Stimulated activated CD8-positive, alpha-beta memory T cell treated with anti-CD3 and anti-CD28 coated beads, Interleukin-12 subunit alpha, Interleukin-12 subunit beta, amount 100 ng/mL, for 24 hours (primary cell): ENCODE results near the gene TEKT4.
"Not testable (repeated sequence)": the region's sequence is repeated elsewhere in the genome, so short reads cannot be mapped to it uniquely, and the experiment has no call there.

Experiments
- DNase-seq: peaks from one replicate; pipeline ENCODE4 v3.0.0-alpha.2; 2020; ENCODE audit errors: extremely low read depth

The TEKT4 gene, protein sequence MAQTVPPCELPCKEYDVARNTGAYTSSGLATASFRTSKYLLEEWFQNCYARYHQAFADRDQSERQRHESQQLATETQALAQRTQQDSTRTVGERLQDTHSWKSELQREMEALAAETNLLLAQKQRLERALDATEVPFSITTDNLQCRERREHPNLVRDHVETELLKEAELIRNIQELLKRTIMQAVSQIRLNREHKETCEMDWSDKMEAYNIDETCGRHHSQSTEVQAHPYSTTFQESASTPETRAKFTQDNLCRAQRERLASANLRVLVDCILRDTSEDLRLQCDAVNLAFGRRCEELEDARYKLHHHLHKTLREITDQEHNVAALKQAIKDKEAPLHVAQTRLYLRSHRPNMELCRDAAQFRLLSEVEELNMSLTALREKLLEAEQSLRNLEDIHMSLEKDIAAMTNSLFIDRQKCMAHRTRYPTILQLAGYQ

DNA sequence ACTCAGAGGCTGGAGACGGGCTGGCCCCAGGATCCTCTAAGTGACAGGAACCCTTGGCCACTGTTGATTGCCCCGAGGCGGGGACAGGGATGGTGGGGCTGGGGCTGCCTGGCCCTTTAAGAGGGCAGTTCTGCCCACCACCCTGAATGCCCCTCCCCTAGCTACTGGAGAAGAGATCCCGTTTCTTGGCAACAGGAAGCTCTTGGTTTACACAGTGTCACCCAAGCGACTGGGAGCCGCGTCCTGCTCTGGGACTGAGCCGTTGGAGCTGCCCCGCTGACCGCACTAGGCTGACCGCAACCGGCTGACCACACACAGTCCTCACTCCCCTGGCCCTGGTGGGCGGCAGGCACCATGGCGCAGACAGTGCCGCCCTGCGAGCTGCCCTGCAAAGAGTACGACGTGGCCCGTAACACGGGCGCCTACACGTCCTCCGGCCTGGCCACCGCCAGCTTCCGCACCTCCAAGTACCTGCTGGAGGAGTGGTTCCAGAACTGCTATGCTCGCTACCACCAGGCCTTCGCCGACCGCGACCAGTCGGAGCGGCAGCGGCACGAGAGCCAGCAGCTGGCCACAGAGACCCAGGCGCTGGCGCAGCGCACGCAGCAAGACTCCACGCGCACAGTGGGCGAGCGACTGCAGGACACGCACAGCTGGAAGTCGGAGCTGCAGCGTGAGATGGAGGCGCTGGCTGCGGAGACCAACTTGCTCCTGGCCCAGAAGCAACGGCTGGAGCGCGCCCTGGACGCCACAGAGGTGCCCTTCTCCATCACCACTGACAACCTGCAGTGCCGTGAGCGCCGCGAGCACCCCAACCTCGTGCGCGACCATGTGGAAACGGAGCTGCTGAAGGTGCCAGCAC is at the start of gene TEKT4:
TSS of gene TEKT4 (plus strand) at position 205 of the 862 bp plus-strand sequence. CDS start at position 355, 150 bp downstream.
- no peak for DNase-seq

DNA sequence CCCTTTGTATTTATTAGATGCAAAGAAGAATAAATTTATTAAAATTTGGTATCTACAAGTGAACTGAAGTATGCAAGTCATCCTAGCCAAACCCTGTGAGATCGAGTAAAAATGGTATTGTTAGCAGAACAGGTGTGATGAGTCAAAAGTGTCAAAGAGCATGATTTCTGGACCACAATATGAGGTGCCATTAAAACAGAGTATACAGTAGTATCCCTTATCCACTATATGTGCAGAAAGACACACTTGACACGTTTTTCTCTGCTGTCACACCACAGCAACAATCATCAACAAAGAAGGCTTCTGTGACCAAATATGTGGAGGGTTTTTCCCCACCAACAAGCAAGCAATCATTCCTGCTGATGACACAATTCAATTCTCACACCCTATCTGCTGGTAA is 32.0 kb upstream of the TEKT4 start:
- DNase-seq, result not testable (repeated sequence)

DNA sequence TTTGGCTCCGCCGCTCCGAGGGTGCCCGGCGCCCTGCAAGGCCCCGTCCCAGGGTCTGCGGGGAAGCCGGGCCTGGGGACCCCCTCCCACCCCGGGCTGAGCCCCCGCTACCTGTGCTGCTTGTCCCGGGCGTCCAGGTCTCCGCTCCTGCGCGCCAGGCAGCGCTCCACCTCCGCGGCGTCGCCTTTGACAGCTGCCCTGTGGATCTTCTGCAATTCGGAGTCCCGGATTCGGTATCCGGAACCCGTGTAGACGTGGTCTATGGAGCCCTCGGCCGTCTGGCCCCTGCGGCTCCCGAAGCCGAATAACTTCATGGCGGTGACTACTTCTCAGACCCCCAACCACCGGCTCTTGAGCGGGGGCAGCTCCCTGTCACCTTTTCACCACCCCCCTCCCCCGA is 14.4 kb upstream of the TEKT4 start:
- DNase-seq, result not testable (repeated sequence)

DNA sequence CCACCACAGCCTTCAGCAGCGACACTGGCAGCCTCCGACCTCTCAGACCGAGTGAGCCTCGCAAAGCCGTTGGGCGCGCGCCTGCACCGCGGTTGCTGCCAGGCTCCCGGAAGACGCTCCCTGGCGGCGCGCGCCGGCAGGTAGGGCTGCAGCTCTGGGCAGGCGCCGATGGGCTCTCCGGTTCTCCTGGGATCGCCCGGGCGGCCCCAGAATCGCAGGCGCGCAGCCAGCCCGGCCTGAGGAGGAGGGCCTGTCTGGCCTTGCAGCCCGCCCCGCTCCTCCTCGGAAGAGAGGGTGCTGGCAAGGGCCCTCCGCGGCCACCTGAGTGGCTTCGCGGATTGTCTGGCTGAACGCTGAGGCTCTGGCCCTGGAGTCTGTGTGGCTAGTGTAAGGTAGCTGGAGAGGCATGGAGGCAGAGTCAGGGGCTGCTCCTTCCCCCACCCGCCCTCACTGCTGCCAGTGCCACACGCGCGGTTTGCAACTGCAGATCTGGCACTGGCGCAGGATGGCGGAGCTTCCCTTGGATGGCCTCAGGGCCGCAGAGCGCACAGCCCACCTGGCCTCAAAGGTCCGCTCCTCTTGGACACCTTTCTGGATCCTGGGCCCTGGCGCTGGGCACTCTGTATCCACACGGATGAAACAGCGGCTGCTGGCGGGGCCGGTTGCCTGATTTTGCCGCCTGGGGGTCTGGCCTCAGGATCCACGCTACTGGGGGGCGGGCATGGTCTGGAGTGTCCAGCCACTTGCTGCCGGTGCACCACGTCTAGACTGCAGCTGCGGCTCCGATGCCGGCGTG is 13.7 kb upstream of the TEKT4 start:
- DNase-seq, result not testable (repeated sequence)

DNA sequence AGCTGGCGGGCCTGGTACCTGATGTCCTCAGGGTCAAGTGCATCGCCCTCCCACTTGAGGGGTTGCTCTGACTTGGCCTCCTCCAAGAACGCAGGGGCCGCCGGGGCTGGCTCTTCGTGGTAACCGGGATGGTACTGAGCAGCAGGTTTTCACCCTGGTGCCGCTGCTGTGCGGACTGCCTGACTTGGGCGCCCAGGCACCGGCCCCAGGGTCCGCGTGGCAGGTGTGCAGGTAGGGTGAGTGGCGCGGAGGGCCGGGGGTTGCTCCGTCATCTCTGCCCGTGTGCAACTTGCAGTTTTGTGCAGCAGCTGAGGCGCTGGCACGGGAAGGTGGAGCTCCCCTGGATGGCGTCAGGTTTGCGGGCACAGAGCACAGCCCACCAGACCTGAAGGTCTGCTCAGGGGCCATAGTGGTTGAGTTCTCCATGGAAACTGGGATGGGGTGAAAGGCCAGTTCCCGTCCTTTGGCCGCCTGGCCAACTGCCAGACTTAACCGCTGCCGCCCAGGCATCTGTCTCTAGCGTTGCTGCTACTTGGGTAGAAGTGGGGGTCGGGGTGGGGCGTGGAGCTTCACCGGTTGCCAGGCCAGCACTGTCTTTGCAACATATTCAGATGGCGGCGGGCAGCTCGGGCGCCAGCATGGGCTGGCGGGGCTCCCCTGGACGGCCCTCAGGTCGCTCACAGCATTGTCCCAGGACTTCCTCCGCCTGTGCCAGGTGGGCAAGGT is 12.9 kb upstream of the TEKT4 start:
- not testable (repeated sequence) for DNase-seq

DNA sequence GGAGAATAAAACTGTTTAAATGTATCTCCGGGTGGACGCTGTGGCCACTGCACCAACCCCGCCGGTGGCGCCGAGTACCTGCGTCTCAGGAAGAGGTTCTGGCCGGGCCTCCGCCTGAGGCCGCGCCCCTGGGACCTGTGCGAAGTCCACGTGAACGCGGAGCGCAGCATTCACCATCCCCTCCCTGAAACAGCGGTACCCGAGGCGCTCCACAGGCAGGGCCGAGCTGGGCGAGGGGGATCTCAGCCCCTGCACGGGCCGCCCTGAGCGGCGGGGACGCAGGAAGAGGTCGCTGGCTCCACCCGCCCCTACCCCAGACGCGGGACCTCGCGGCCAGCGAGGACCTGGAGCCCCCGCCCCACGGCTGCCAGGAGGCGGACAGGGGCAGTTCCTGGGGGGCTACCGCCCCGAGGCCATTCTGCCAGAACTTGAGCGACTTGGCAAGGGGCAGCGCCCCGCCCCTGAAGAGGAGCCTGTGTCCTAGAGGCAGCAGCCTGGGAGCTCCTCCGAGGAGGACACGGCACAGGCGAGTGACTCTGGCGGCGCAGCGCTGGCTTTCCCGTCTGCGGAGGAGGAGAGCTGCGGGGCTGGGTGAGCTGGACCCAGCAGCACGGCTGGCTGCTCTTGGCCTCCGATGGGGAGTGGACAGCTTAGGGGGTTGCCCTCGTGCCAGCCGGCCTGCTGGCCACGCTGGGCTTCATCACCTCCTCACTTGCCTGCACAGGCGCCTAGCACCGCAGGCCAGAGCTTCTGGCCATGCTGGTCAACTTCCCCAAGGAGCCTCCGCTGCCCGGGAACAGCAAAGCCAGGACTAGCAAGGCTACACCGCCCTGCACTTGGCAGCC is 9.7 kb upstream of the TEKT4 start:
- DNase-seq, result no peak

DNA sequence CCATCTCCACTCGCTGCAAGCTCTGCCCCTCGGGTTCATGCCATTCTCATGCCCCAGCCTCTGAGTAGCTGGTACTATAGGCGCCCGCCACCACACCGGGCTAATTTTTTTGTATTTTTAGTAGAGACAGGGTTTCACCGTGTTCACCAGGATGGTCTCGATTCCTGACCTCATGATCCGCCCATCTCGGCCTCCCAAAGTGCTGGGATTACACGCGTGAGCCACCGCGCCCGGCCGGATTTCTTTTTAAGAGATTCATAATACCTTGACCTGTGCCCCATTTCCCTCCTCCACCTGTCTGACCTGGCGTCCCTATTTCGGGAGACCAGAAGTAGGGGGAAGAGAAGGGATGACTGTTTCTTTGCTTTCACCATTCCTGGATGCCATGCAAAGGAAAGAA is 8.3 kb upstream of the TEKT4 start:
- DNase-seq, result not testable (repeated sequence)

DNA sequence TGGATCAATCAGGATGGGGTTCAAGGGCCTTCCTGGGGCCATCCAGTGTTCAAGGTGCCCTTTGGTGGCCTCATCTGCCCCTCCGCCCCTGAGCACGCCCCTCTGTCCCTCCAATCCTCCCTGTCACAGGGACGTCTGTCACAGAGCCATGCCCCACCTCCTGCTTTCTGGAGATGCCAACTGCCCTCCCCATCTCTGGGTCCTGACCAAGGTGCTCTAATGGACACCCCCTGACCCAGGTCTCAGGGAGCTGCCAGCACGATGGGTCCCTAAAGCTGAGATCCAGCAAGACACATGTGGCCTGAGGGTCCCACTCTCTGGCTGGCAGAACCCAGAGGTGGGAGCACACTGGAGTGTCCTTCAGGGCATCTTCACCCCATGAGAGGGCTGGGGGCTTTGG is 2.1 kb upstream of the TEKT4 start:
- no peak for DNase-seq

DNA sequence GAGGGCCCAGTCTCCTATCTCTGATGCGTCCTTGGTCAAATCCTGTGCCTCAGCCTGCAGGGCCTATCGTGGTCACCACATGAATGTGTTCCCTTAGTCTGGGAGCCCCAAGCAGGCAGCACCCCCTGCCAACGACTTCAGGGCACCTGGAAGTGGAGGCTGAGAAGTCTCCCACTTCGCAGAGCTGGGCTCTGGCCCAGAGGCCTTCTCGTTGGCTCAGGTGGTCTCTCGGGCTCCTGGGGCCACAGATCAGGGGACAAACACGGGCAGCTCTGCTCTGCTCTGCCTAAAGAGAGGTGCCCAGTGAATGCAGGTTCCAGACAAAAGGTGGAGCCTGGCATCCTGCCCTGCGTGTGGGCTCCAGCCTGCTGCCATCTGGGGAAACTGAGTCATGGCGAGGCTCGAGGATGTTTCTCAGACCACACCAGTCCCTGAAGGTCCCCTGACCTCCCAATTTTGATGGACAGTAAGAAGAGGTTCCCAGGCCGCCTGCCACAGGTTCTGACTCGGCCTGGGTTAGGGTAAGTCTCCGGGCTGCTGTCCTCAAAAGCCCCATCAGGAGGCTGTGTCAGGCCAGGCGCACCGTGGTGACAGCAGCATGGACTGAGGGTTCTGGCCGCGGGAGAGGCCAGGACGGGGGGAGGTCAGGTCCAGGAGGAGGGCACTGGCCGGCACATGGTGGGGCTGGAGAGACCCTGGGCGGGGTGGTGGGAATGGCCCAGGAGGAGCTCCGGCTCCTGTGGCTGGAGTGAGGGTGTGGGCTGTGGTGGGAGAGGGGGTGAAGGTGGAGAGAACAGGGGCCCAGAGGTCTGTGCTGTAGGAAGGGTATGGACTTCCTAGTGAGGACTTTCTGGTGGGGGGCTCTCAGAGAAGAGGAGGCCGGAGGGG is 1.4 kb upstream of the TEKT4 start:
- no peak for DNase-seq

DNA sequence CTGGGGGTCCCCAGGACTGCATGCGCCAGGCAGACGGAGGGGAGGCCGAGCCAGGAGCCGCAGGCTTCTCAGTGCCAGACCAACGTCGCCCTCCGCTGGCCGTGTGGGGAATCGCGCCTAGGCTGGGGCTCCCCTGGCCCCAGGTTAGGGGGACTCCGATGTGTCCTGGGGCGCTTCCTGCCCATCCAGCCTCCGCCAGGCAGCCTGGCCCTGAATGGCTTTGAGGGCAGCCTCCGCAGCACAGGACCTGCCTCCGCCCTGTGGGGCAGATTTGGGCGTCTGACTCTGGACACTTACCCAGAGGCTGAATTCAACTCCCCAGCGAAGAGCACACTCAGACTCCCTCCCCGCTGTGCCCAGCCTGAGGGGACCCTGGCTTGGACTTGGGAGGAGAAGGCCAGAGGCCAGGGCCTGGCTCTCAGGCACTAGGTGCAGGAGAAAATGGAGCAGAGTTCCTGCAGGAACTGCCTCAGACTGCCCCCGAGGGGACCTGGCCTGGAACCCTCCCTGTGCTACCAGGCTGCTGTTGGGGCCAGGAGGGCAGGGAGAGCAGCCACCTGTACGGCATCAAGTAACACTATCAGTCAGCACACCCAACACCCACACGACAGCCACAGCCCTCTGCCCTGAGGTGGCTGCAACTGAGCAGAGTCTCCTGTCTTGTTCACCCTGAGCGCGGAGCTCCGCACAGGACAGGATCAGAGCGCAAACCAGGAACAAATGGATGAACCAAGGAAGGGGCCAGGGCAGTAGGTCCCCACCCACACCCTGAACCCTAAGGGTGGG is 597 bp upstream of the TEKT4 start:
- DNase-seq, result no peak

DNA sequence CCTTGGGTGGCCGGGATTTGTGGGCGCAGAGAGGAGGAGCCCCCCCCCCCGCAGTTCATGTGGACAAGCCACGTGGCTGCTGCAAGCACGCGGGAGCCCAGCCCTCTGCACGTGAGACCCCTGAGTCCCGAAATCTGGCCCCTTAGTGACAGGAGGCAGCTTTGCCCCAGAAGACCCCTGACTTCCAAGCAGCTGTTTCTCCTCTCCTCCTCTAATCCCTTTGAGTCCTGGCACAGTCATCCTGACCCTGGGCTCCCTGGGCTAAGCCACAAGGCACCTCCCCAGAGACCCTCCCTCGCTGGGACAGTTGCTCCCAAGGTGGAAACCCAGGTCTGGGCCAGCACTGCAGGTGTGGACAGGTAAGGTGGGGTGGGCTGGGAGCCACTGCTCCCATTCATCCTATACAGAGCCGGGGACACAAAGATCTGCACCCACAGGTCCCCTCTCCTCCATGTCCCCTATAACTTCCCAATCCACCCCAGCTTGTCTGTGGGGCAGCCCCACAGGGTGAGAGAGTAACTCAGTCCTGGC is 923 bp downstream of the TEKT4 start:
- DNase-seq, result no peak

DNA sequence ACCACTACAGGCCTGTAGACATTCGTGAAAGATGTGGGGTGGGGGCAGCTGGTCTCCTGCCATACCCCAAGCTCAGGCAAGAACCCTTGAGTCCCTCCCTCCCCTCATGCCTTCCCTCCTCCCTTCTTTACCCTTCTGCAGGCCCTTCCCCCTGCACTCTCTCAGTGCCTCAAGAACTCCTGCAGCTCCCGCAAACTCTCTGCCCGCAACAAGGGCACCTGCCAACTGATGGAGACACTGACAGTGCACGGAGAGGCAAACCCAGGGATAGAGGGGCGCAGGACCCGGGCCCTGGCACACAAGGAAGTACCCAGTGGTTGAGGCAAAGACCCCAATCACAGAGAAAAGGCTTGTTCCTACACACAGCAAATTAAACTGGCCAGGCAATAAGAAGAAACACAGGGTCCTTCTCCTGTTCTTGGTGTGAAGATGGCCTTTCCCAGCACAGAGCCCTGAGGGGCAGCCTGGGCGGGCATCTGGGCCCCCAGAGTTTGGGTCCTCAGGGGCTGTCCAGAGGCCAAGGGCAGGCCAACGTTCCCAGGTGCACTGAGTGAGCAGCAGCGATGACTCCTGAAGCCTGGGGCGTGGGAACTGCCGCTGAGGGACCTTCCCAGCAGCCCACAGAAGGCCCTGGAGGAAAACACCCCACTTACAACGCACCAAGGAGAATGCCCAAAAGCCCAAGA is 1.6 kb downstream of the TEKT4 start:
- no peak for DNase-seq

DNA sequence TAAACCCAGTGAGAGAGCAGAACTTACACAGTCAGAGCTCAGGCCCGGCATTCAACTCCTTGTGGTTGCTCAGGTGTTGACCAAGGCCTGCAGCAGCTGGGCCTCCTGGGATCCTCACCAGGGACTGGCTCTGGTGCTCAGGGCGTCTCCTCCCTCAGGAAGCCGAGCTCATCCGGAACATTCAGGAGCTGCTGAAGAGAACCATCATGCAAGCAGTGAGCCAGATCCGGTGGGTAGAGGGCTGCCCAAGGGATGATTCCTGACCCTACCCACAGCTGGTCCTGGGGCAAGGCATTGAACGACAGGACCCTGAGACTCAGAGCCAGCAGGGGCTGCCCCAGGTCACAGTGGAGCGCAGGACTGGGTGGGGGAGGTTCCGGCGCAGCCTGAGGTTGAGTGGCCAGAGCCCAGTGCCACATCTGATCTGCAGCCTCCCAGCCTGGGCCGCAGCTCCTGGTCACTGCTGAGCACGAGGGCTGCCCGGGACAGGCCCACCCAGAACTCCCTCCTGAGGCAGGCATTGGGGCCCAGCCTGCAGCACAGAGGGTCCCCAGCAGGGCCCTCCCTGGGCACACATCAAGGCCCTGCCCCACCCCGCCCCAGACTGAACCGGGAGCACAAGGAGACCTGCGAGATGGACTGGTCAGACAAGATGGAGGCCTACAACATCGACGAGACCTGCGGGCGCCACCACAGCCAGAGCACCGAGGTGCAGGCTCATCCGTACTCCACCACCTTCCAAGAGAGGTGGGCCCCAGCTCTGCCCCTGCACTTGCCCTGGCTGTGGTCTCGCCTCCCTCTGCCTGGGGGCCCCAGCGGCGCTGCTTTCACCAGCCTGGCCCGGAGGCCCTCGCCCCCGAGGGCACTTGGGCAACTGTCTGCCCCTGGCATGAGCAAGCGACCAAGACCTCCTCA is 2.4 kb downstream of the TEKT4 start:
- no peak for DNase-seq

DNA sequence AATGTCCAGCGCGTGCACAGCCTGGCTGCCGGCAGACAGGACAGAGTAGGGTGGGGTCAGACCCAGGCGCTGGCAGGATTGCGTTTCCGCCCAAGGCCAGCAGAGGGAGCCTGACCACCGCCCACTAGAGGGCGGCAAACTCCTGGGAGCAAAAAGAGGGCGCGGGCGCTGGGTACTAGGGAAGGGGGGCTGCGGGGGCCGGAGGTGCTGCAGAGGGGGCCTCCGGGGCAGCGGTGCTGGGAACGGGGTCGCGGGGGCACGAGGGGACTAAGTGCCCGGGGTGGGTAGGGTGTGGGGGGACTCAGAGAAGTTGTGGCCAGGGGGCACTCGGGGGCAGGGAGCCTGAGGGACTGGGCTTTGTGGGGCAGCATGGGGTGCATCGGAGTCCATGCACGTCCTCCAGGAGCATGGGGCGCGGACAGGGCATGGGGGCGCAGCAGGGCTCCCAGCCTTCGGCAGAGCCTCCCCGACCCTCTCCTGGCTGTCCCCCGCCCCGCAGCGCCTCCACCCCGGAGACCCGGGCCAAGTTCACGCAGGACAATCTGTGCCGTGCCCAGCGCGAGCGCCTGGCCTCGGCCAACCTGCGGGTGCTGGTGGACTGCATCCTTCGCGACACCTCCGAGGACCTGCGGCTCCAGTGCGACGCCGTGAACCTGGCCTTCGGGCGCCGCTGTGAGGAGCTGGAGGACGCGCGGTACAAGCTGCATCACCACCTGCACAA is 3.2 kb downstream of the TEKT4 start:
- DNase-seq, result no peak

DNA sequence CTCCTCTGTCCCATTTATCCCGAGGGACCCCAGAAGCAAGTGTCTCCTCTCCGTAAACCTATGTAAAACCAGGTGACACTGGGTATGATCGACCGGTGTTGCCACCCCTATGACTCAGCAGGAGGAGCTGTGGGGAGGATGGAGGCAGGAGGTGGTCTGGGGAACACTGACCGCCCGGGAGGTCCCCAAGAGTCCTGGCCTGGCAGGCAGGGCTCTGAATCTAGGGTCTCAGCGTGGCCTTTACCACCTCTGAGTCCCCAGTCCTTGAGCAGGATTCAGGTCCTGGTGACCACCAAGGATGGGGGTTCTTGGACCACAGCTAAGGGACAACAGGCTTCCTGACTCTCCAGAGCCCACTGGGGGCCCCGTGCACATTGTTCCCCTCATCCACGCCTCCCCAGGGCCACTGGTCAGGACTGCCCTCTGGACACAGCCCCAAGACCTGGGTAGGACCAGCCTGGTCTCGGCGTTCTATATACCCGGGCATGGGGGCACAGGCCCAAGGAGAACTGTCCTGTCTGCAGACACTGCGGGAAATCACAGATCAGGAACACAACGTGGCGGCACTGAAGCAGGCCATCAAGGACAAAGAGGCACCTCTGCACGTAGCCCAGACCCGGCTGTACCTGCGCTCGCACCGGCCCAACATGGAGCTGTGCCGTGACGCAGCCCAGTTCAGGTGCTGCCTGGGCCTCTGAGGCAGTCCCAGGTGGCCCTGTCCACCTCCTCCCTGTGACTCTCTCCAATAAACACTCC is 4.0 kb downstream of the TEKT4 start:
- no peak for DNase-seq
